ENCODE measurements around the gene SALL4. TPM values are rescaled to one million over a fixed set of nuclear protein-coding genes. Genes with fewer than 3 reads are reported as not detected.

SALL4 gene
- total RNA-seq, 1 donor from 2014 or later: 0.17 TPM

- no peaks in the 10 kb centered on the region for H3K36me3 Mint-ChIP-seq (ENCODE audit: low read depth)
- no peak overlapping the region for H3K4me3 Mint-ChIP-seq (ENCODE audit: unreplicated experiment)
- TF ChIP-seq CTCF (IDR thresholded peaks at IDR 0.05): no peak
- DNase-seq (ENCODE audit: low spot score): no peak
- no peaks in the 10 kb centered on the region for H3K27me3 Mint-ChIP-seq (ENCODE audit: low read depth)
- no peak overlapping the region for H3K27ac Mint-ChIP-seq (ENCODE audit: unreplicated experiment)
- H3K4me1 Mint-ChIP-seq (ENCODE audit: low read depth): no peaks in the 10 kb centered on the region
- H3K9me3 Mint-ChIP-seq (ENCODE audit: low read depth): no peaks in the 10 kb centered on the region
Observed at GRCh38 chr20:51811514-51812128, 9.3 kb upstream of the SALL4 start.

GRCh38 chr20:51811042-51811355, 8.7 kb upstream of the SALL4 start:
- Mint-ChIP-seq H3K27ac (ENCODE audit: unreplicated experiment) (no peak overlapping the region), H3K4me3 (ENCODE audit: unreplicated experiment) (no peak overlapping the region), H3K9me3 (ENCODE audit: low read depth) (no peaks in the 10 kb centered on the region), H3K36me3 (ENCODE audit: low read depth) (no peaks in the 10 kb centered on the region), H3K27me3 (ENCODE audit: low read depth) (no peaks in the 10 kb centered on the region), H3K4me1 (ENCODE audit: low read depth) (no peaks in the 10 kb centered on the region)
- no peak for DNase-seq (ENCODE audit: low spot score)
- no peak for TF ChIP-seq CTCF (IDR thresholded peaks at IDR 0.05)

DNA sequence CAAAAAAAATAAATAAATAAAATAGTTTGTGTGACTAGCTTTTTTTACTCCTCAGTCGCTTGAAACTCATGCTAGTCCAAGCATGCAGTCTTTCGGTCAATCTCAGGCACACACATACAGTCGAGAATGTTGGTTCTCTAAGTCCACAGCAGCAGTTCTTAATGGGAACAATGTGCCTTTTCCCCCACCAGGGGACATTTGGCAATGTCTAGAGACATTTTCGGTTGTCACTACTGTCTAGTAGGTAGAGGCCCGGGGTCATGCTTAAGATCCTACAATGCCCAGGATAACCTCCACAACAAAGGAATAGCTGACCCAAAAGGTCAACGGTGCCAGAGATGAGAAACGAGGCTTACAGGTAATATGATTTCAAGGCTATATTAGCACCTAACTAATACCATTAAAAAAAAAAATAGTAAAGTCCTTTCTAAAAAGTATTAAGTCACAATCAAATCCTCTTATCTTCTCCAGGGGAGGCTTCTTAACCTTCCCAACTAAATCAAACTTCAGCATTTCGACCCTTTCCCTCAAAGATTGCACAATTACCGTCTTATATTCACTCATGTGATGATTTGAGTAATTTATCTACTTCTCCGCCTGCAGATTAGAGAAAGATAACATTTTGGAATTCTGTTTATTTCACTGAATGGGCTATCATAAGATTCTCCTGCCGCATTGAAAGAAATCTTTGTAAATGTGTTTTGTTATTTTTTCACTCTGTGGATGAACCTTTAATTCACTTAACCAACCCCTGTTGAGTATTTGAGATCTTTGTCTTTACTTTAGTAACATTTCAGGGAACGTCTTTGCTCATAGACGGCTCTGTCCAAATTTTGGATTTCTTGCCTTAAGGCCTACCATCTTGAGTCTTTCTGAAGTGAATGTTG, 8.1 kb upstream of the SALL4 start:
- no peak overlapping the region for H3K27ac Mint-ChIP-seq (ENCODE audit: unreplicated experiment)

DNA sequence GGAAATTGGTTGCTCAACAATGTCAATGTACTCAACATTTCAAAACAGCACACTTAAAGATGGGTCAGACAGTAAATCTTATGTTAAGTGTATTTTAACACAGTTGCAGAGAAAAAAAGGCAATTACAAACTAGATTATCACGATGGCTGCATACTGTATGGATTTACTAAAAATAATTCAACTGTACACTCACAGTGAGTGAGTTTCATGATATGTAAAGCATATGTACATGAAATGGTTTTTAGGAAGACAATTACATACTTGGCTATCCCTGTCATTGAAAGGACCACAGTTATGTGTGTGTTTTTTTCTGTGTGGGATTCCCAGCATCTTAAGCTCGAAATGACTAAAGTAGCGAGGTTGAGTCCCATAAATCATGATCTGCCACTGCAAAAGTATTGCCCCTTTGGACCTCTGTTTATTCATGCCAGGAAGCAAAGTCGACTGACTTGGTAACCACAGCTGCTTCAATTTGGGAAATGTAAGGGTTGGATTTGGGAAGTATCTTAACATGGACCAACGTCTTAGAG, 5.5 kb upstream of the SALL4 start:
- H3K4me3 Mint-ChIP-seq (ENCODE audit: unreplicated experiment): no peak overlapping the region
- H3K4me1 Mint-ChIP-seq (ENCODE audit: low read depth): no peaks in the 10 kb centered on the region
- H3K9me3 Mint-ChIP-seq (ENCODE audit: low read depth): no peaks in the 10 kb centered on the region
- no peaks in the 10 kb centered on the region for H3K36me3 Mint-ChIP-seq (ENCODE audit: low read depth)
- no peak overlapping the region for H3K27ac Mint-ChIP-seq (ENCODE audit: unreplicated experiment)
- TF ChIP-seq CTCF (IDR thresholded peaks at IDR 0.05): no peak
- H3K27me3 Mint-ChIP-seq (ENCODE audit: low read depth): no peaks in the 10 kb centered on the region
- DNase-seq (ENCODE audit: low spot score): no peak

More for the DNA sequence above, 8.1 kb upstream of the SALL4 start:
- no peaks in the 10 kb centered on the region for H3K9me3 Mint-ChIP-seq (ENCODE audit: low read depth)
- H3K27me3 Mint-ChIP-seq (ENCODE audit: low read depth): no peaks in the 10 kb centered on the region
- H3K36me3 Mint-ChIP-seq (ENCODE audit: low read depth): no peaks in the 10 kb centered on the region
- TF ChIP-seq CTCF (IDR thresholded peaks at IDR 0.05): peak; percentile 41
- H3K4me3 Mint-ChIP-seq (ENCODE audit: unreplicated experiment): no peak overlapping the region
- H3K4me1 Mint-ChIP-seq (ENCODE audit: low read depth): no peaks in the 10 kb centered on the region
- no peak for DNase-seq (ENCODE audit: low spot score)

DNA sequence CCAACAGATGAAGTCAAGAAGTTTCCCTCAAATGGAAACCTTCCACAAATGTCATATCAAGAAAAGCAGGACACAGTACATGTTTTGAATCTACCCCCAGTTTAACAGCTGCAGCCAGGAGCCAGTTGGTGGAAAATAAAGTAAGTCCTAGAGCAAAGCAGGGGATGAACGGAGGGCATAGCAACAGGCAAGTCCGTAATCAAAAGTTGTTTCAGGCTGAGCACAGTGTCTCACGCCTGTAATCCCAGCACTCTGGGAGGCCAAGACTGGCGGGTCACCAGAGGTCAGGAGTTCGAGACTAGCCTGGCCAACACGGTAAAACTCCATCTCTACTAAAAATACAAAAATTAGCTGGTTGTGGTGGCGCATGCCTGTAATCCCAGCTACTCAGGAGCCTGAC, 2.4 kb upstream of the SALL4 start:
- TF ChIP-seq CTCF (IDR thresholded peaks at IDR 0.05): no peak

More for the DNA sequence above, 2.4 kb upstream of the SALL4 start:
- Mint-ChIP-seq H3K27ac (ENCODE audit: unreplicated experiment) (no peak overlapping the region), H3K4me1 (ENCODE audit: low read depth) (peaks cover 14% of the 10 kb centered on the region), H3K36me3 (ENCODE audit: low read depth) (no peaks in the 10 kb centered on the region), H3K4me3 (ENCODE audit: unreplicated experiment) (no peak overlapping the region), H3K9me3 (ENCODE audit: low read depth) (no peaks in the 10 kb centered on the region), H3K27me3 (ENCODE audit: low read depth) (no peaks in the 10 kb centered on the region)
- DNase-seq (ENCODE audit: low spot score): no peak

All from chondrocyte (in vitro differentiated cells).